BJ (cell line): ENCODE data around the gene KDM3B. TPM values are rescaled to one million over a fixed set of nuclear protein-coding genes. Genes with fewer than 3 reads are reported as not detected.

Experiments used
- CTCF ChIA-PET: fragments of 350-600 bp; formaldehyde crosslinking; extraction: SDS; loops from one replicate; lab custom pipeline; 2021; ENCODE audit warnings: antibody characterized with exemption, inconsistent platforms; lab: Yijun Ruan, JAX
- POLR2A ChIA-PET: fragments of 300-600 bp; sonication (Branson Sonifier 250); formaldehyde crosslinking; extraction: SDS; loops from one replicate; lab custom pipeline; 2021; ENCODE audit warnings: antibody characterized with exemption; lab: Charles Lee
- DNase-seq: peaks from one replicate; pipeline ENCODE4 v3.0.0-alpha.2; 2011; ENCODE audit warnings: low read depth
- H3K27me3 ChIP-seq: 2 replicates; pipeline ENCODE4 v1.6.0; 2011; ENCODE audit warnings: low read length; ENCODE audit not compliant: control insufficient read depth, insufficient read depth
- H3K36me3 ChIP-seq: 2 replicates; pipeline ENCODE4 v1.5.1; 2011; ENCODE audit warnings: low read length; ENCODE audit not compliant: control insufficient read depth, insufficient read depth
- H3K4me3 ChIP-seq: 2 replicates; pipeline ENCODE4 v1.5.1; 2011; ENCODE audit warnings: low read depth, mild to moderate bottlenecking, control low read depth, low read length
- polyA plus RNA-seq: library from polyadenylated mRNA; depleted of rRNA; stranded (reverse); fragments of >200 nt; gene quantifications from 2 replicates; pipeline ENCODE4 v1.2.3, GENCODE V29; 2011
- TF ChIP-seq, protein P1 (sequence below): IDR thresholded peaks from 2 replicates; pipeline ENCODE4 v1.5.1; 2011; ENCODE audit warnings: low read depth, mild to moderate bottlenecking, control low read depth, inconsistent platforms, low read length, moderate library complexity; ENCODE audit not compliant: insufficient read depth

KDM3B gene
- polyA plus RNA-seq, 1 experiment, result 20.4 TPM

DNA sequence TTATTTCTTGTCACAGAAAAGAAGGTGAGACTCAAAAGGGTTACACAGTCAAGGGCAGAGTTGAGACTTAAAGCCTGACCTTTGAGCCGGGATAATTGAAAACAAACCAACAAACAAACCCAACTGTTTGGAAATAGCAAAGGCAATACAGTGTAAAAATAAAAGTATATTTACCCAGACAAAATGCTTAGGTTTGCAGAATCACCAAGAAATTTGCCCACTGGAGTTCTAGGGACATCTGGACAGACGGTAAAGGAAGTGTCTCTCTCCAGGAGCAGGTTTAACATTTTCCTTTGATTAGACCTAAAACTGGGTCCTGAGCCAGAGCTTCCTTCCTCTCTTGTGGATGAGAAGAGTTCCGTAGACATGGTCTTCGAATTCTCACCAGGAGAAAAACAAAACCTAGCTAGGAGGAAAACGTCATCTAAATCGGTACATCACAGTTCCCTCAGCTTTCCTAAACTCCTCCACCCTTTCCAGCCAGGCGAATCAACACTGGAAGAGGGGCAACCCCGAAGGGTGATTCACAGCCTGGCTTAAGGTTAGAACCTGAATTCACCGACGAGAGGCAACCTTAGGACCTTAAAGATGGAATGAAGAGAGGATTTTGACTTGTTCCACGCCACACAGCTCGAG is 21.6 kb upstream of the KDM3B start:
- DNase-seq, result no peak
- H3K36me3 ChIP-seq, result no peaks in the 10 kb centered on the region; the same call in 1 of the 2 replicates
- CTCF ChIA-PET, result interaction anchor here (2.7 kb wide), 1 partner anchor 21 kb away, joined by 24 read pairs; the partner anchor contains the start of gene KDM3B
- POLR2A ChIA-PET, result no interaction called here
- H3K27me3 ChIP-seq, result no peaks in the 10 kb centered on the region
- H3K4me3 ChIP-seq, result peak overlapping the region; percentile 50
- TF ChIP-seq, protein P1, sequence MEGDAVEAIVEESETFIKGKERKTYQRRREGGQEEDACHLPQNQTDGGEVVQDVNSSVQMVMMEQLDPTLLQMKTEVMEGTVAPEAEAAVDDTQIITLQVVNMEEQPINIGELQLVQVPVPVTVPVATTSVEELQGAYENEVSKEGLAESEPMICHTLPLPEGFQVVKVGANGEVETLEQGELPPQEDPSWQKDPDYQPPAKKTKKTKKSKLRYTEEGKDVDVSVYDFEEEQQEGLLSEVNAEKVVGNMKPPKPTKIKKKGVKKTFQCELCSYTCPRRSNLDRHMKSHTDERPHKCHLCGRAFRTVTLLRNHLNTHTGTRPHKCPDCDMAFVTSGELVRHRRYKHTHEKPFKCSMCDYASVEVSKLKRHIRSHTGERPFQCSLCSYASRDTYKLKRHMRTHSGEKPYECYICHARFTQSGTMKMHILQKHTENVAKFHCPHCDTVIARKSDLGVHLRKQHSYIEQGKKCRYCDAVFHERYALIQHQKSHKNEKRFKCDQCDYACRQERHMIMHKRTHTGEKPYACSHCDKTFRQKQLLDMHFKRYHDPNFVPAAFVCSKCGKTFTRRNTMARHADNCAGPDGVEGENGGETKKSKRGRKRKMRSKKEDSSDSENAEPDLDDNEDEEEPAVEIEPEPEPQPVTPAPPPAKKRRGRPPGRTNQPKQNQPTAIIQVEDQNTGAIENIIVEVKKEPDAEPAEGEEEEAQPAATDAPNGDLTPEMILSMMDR, result no peak

DNA sequence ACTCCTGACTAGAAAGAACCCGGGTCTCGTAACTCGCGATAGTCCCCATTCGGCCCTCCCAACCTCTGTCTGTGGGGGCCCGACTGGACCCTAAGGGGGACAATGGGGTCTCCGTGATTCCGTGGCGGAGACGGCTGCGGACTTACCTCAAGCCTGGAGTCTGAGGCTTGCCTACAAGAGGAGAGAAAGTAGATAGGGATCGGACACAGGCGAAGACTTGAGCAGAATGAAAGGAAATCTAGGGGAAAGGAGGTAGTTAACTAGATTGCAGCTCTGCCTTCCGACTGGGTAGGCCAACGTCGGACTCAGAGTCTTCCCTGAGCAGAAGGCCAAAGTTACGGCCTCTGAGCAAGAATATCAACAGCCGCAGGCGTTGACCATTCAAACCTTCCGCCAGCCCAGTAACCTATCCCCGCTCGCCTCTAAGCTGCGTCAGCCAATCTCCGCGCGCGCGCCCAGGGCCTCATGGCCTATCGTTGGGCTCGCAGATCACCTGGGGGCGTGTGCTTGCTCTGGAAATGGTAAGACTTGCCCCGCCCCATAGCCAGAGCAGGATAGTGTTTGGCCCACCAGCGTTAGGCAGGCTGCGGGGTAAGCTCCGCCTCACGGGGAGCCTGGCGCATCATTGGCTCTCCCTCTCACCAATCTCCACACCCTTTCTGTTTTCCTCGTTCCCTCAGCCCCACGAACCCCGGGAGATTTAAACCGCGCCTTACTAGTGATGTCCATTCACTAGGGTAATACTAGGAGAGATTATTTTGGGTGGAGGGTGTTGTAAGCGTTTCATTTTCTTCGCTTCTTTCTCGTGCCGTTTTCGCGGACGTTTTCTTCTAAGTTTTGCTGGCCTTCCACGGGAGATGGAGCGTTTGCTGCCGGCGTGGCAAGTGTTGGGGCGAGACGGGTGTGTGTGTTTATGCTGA is 20.8 kb upstream of the KDM3B start, which contains the start of gene CDC25C:
Gene CDC25C (minus strand): TSS at position 356 of the 920 bp plus-strand sequence. CDS start 624 bp downstream, outside the sequence.
- peak; percentile 99 for DNase-seq
- Histone ChIP-seq H3K27me3 (no peaks in the 10 kb centered on the region), H3K4me3 (peak within 1 kb of the TSS; percentile 51), H3K36me3 (no peaks in the 10 kb centered on the region)
- TF ChIP-seq, protein P1, result no peak
- CTCF ChIA-PET, result interaction anchor here (2.7 kb wide), 1 partner anchor 20 kb away, joined by 24 read pairs; the partner anchor contains the start of gene KDM3B
- POLR2A ChIA-PET, result interaction anchor here (0.6 to 0.8 kb wide), 2 partner anchors 22 to 34 kb away, joined by 3 read pairs; no protein-coding TSS in a partner anchor

DNA sequence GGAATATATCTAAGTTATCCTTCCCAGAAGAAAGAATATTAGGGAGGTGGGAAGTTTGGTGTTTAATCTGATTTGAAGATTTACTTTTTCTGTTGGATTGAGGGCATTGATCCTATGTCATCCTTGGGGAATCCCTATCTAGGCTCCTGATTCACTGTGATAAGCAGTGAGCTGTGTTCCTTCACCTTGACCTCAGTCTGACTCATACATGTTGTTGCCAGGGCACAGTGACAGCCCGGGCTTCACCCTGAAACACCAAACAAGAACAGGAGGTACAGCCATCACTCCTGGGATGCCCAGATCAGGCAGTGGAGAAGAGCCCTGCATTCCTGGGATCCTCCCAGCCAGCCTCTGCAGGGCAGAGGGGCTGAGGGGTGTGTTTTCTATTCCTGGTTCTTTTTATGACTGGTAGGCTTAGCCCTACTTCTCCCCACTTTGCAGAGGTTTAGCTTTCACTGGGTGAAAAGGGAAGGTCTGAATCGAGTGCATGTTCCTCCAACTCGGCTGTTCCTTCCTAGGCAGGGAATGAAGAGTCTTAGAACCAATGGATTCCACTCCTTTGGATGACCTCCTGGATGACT is 17.5 kb upstream of the KDM3B start:
- H3K36me3 ChIP-seq, result no peaks in the 10 kb centered on the region
- DNase-seq, result no peak
- CTCF ChIA-PET, result interaction anchor here (0.9 to 2.3 kb wide), 3 partner anchors 17 to 92 kb away, joined by 3 to 7 read pairs (median 4); partner anchors contain the start of gene KDM3B
- POLR2A ChIA-PET, result no interaction called here
- no peak overlapping the region for H3K4me3 ChIP-seq
- H3K27me3 ChIP-seq, result no peaks in the 10 kb centered on the region
- TF ChIP-seq, protein P1, result no peak

DNA sequence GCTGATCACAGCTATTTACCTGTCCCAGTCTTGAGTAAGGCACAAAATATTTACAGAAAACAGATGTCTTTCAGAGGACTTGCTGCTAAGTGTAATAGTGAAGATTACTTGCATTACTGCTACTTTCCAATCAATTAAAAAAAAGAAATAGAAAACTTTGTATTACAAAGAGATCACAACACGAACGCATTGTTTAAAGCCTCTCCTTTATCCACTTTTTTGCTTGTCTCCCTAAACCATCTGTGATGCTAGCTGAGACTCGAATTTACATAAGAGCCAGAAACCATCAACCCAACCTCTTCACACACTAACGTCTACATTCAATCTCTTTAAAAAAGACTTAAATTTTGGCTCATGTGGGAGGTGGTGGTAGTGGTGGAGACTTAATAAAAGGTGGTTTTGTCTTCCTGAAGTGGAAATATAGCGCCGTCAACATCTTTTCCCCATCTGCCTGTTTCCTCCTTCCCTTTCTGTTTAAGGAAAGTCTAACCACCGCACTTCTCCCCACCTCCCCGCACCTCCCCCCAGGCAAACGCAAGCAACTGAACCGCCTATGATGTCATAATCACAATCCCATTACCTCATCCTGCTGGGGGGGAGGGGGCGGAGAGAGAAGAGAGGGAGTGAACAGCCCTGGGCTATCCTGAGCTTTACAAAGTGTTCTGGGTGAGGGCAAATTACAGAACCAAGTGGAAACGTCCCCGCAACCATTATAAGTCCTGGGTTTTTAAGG is 15.4 kb upstream of the KDM3B start:
- TF ChIP-seq, protein P1, result no peak
- peak overlapping the region; percentile 77 for H3K4me3 ChIP-seq
- ChIA-PET POLR2A (interaction anchor here (0.8 kb wide), 1 partner anchor 239 kb away, joined by 3 read pairs; no protein-coding TSS in a partner anchor), CTCF (interaction anchor here (8.9 kb wide), 1 partner anchor 15 kb away, joined by 118 read pairs; the partner anchor contains the start of gene KDM3B)
- no peak for DNase-seq
- peaks cover 3% of the 10 kb centered on the region; the same call in 1 of the 2 replicates for H3K36me3 ChIP-seq
- H3K27me3 ChIP-seq, result no peaks in the 10 kb centered on the region
